ENCODE data around the gene PLSCR1. TPM values are rescaled to one million over a fixed set of nuclear protein-coding genes. Genes with fewer than 3 reads are reported as not detected.

Gene PLSCR1
- 10 to 100 TPM; 34.3 to 99.6 (median 91.5) TPM for polyA plus RNA-seq

- peak within 1 kb of the TSS; percentile 99 for H3K27ac ChIP-seq (ENCODE audit: low read depth, low read length)
- WGBS, 3 donors = 0 to 1% (median 0%) methylated on average over 51 of the region's 51 CpGs
Measured at GRCh38 chr3:146544002-146544928, at the start of gene PLSCR1. Gene PLSCR1 (minus strand): TSS chr3:146544607. CDS start chr3:146536552, 8,055 bp downstream.

- WGBS, 3 donors = 79 to 88% (median 81%) methylated on average over 3 of the region's 3 CpGs
- no peak overlapping the region for H3K27ac ChIP-seq (ENCODE audit: low read depth, low read length)
Measured at GRCh38 chr3:146593776-146594175, 49.4 kb upstream of the PLSCR1 start.

- WGBS, 3 donors = 55 to 61% (median 57%) methylated on average over 2 of the region's 2 CpGs
Measured at GRCh38 chr3:146590521-146590920, 46.1 kb upstream of the PLSCR1 start.

GRCh38 chr3:146589899-146590508 is 45.6 kb upstream of the PLSCR1 start:
- H3K27ac ChIP-seq (ENCODE audit: low read depth, low read length) = no peak overlapping the region
- WGBS, 3 donors = 0 to 5% (median 2%) methylated on average over 1 of the region's 1 CpG

More at GRCh38 chr3:146590521-146590920, 46.1 kb upstream of the PLSCR1 start:
- no peak overlapping the region for H3K27ac ChIP-seq (ENCODE audit: low read depth, low read length)

- no peak overlapping the region for H3K27ac ChIP-seq (ENCODE audit: low read depth, low read length)
Measured at GRCh38 chr3:146585156-146585555, 40.7 kb upstream of the PLSCR1 start.

GRCh38 chr3:146581951-146582467 is 37.6 kb upstream of the PLSCR1 start:
- no peak overlapping the region for H3K27ac ChIP-seq (ENCODE audit: low read depth, low read length)

GRCh38 chr3:146581080-146581601 is 36.7 kb upstream of the PLSCR1 start:
- no peak overlapping the region for H3K27ac ChIP-seq (ENCODE audit: low read depth, low read length)
- 38 to 83% (median 66%) methylated on average over 1 of the region's 1 CpG for WGBS, 3 donors

- H3K27ac ChIP-seq (ENCODE audit: low read depth, low read length) = no peak overlapping the region
Measured at GRCh38 chr3:146577662-146578061, 33.3 kb upstream of the PLSCR1 start.

- 64 to 81% (median 75%) methylated on average over 2 of the region's 2 CpGs for WGBS, 3 donors
- no peak overlapping the region for H3K27ac ChIP-seq (ENCODE audit: low read depth, low read length)
Measured at GRCh38 chr3:146575636-146576035, 31.2 kb upstream of the PLSCR1 start.

- H3K27ac ChIP-seq (ENCODE audit: low read depth, low read length) = no peak overlapping the region
- 57 to 84% (median 69%) methylated on average over 1 of the region's 1 CpG for WGBS, 3 donors
Measured at GRCh38 chr3:146574173-146574572, 29.8 kb upstream of the PLSCR1 start.

GRCh38 chr3:146569314-146569713 is 24.9 kb upstream of the PLSCR1 start:
- H3K27ac ChIP-seq (ENCODE audit: low read depth, low read length) = no peak overlapping the region
- 60 to 77% (median 66%) methylated on average over 3 of the region's 3 CpGs for WGBS, 3 donors

GRCh38 chr3:146566138-146566537 is 21.7 kb upstream of the PLSCR1 start:
- H3K27ac ChIP-seq (ENCODE audit: low read depth, low read length) = no peak overlapping the region

GRCh38 chr3:146561879-146562278 is 17.5 kb upstream of the PLSCR1 start:
- 74 to 87% (median 85%) methylated on average over 1 of the region's 1 CpG for WGBS, 3 donors

GRCh38 chr3:146561463-146561862 is 17.1 kb upstream of the PLSCR1 start:
- H3K27ac ChIP-seq (ENCODE audit: low read depth, low read length) = no peak overlapping the region
- 92 to 95% (median 95%) methylated on average over 1 of the region's 1 CpG for WGBS, 3 donors

More at GRCh38 chr3:146561879-146562278, 17.5 kb upstream of the PLSCR1 start:
- no peak overlapping the region for H3K27ac ChIP-seq (ENCODE audit: low read depth, low read length)

GRCh38 chr3:146560678-146561077 is 16.3 kb upstream of the PLSCR1 start:
- 79 to 89% (median 87%) methylated on average over 2 of the region's 2 CpGs for WGBS, 3 donors

GRCh38 chr3:146559388-146559787 is 15.0 kb upstream of the PLSCR1 start:
- WGBS, 3 donors = 87 to 94% (median 91%) methylated on average over 3 of the region's 3 CpGs
- no peak overlapping the region for H3K27ac ChIP-seq (ENCODE audit: low read depth, low read length)

More at GRCh38 chr3:146560678-146561077, 16.3 kb upstream of the PLSCR1 start:
- H3K27ac ChIP-seq (ENCODE audit: low read depth, low read length) = no peak overlapping the region

- WGBS, 3 donors = 51 to 88% (median 57%) methylated on average over 2 of the region's 2 CpGs
- H3K27ac ChIP-seq (ENCODE audit: low read depth, low read length) = no peak overlapping the region
Measured at GRCh38 chr3:146558781-146559180, 14.4 kb upstream of the PLSCR1 start.

GRCh38 chr3:146557745-146558144 is 13.3 kb upstream of the PLSCR1 start:
- WGBS, 3 donors = 61 to 76% (median 63%) methylated on average over 4 of the region's 4 CpGs
- H3K27ac ChIP-seq (ENCODE audit: low read depth, low read length) = no peak overlapping the region

- no peak overlapping the region for H3K27ac ChIP-seq (ENCODE audit: low read depth, low read length)
- 97 to 99% (median 98%) methylated on average over 3 of the region's 3 CpGs for WGBS, 3 donors
Measured at GRCh38 chr3:146555311-146555710, 10.9 kb upstream of the PLSCR1 start.

Data from adipose tissue (tissue), 3 donors.